HL-60 (cell line): ENCODE results near the gene TMCO2.

ENCODE experiments used
- POLR2AphosphoS5 ChIP-seq: IDR thresholded peaks from 2 replicates; pipeline ENCODE4 v1.6.1; 2012; ENCODE audit warnings: low read depth
- TF ChIP-seq, protein P1 (sequence below): IDR thresholded peaks from one replicate; pipeline ENCODE4 v1.5.1; 2011; ENCODE audit warnings: low read length, control low read depth, inconsistent platforms; ENCODE audit not compliant: insufficient read depth

DNA sequence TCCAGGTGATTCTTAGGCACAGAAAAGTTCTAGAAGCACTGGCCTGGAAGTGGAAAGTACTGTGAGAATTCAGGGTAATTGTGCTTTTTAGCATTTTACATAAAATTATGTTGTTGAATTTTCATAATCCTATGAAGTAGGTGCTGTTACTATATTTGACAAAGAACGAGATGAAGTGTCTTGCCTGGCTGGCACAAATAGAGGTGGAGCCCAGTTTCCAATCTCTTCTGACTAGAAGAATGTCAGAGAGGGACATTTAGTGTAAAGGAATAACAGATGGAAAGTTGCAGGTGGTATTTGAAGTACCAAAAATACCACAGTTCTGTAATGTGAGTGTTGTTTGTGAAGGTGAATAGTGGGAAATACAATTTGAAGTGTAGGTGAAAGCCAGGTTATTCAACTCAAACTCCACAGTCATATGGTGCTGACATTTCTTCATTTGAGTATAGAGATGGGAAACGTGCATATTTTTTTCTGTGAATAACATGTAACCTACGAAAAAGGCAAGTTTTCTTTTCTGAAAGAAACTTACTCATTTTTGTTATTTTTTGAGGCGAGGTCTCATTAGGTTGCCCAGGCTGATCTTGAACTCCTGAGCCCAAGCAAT, 3.5 kb upstream of the TMCO2 start:
- TF ChIP-seq, protein P1, sequence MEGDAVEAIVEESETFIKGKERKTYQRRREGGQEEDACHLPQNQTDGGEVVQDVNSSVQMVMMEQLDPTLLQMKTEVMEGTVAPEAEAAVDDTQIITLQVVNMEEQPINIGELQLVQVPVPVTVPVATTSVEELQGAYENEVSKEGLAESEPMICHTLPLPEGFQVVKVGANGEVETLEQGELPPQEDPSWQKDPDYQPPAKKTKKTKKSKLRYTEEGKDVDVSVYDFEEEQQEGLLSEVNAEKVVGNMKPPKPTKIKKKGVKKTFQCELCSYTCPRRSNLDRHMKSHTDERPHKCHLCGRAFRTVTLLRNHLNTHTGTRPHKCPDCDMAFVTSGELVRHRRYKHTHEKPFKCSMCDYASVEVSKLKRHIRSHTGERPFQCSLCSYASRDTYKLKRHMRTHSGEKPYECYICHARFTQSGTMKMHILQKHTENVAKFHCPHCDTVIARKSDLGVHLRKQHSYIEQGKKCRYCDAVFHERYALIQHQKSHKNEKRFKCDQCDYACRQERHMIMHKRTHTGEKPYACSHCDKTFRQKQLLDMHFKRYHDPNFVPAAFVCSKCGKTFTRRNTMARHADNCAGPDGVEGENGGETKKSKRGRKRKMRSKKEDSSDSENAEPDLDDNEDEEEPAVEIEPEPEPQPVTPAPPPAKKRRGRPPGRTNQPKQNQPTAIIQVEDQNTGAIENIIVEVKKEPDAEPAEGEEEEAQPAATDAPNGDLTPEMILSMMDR, result no peak
- no peak for TF ChIP-seq POLR2AphosphoS5
